Left kidney (tissue), 2 donors: ENCODE data around the gene JARID2. TPM values are rescaled to one million over a fixed set of nuclear protein-coding genes. Genes with fewer than 3 reads are reported as not detected.
"Not testable (repeated sequence)": the region's sequence is repeated elsewhere in the genome, so short reads cannot be mapped to it uniquely, and the experiment has no call there.

Experiments
- DNase-seq: peaks from one replicate; pipeline ENCODE4 v3.0.0-alpha.2; 2013
- polyA plus RNA-seq: library from polyadenylated mRNA; unstranded; fragments of 120-200 nt; gene quantifications from one replicate; pipeline ENCODE4 v1.2.1, GENCODE V29; 2013; ENCODE audit not compliant: insufficient read length

JARID2 gene
- polyA plus RNA-seq, 1 donor, result 28.4 TPM

DNA sequence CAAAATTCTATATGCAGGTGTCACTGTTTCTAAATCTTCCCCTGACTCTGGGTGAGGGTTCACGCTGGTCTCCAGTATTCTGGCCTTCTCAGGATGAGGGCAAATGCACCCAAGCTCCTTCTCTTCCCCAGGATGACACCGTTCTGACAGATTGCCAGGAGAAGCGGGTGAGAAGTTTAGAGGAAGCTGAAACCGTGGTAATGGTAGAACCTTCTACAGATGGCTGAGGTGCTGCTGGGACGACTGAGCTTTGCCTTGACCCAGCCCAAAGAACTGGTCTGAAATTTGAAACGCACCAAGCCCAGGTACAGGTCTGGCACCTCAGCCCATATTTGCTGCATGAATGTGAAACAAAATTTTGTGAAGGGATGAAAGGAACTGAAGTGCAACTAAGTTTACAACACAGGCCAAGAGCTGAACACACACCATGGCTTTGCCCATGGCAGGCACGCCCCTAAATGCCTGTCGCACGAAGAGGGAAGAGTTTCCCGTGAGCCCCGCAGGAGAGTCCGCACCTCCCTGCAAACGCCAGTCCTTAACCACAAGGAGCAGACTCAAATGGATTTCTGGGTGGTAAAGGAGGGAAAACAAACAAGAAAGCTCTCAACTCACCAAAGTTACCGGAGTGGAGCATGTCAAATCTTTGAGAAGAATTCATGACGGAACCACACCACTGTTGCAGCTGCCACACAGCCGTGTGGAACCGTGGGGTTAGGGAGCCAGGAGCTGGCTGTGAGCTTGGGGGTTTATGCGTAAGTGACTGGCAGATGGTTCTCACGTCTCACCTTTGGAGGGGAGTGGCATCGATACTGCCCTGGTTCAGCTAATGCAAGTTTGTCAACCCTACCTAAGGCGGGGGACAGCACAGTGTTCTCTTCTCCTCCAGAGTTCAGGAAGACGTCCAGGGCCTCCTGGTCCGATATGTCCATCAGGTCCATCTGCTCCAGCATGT is 278.1 kb downstream of the JARID2 start:
- no peak for DNase-seq

- DNase-seq, result no peak
These were observed 279.1 kb downstream of the JARID2 start for GRCh38 chr6:15524861-15525401.

DNA sequence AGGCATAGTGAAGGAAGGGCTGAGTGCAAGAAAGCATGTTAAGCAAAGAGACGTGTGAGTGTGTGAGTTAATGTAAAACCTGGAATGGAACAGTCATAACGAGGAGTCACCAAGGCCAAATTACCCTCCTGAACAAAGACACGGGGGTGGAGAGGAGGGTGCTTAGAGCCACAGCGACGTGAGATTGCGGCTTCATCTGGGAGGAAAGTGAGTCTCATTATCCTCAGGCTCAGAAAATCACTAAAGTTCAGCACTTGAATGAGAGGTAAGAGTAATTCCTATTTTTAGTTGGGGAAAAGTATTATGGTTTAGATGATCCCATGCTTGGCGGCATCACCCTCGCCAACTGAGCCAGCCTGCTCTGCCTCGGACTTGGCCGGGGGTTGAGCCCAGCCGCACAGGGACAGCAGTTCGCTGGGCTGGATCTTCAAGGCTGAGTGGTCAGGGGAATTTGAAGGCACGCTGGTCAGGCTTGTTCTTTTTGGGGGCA is 280.4 kb downstream of the JARID2 start:
- peak; percentile 37 for DNase-seq

GRCh38 chr6:15527838-15528617 is 282.2 kb downstream of the JARID2 start:
- no peak for DNase-seq

DNA sequence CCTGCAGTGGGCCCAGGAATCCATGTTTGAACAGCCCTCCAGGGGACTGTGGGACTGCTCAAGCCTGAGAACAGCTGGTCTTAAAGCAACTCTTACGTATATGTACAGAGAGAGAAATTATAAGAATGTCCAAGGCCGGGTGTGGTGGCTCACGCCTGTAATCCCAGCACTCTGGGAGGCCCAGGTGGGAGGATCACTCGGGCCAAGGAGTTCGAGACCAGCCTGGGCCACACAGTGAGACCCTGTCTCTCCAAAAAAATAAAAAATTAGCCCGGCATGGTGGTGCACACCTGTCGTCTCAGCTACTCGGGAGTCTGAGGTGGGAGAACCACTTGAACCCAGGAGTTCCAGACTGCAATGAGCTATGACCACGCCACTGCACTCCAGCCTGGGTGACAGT is 283.0 kb downstream of the JARID2 start:
- DNase-seq, result no peak

DNA sequence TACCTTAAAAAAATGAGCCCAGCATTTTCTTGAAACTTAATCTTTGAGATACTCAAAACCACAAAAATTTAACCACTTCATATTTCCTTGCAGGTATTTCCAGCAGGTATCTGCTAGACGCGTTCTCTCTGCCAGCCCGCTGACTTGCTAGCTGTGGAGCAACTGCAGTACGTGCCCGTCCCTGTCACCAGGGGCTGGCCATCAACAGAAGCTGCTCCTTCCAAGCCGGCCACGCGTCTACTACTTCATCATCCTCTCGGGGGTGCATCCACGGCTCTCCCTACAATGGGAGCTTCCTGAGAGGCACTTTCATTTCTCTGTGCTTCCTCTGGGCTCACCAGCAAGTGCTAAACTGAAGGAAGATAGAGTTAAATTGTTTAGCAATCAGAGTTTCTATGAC is 284.5 kb downstream of the JARID2 start:
- DNase-seq, result no peak

DNA sequence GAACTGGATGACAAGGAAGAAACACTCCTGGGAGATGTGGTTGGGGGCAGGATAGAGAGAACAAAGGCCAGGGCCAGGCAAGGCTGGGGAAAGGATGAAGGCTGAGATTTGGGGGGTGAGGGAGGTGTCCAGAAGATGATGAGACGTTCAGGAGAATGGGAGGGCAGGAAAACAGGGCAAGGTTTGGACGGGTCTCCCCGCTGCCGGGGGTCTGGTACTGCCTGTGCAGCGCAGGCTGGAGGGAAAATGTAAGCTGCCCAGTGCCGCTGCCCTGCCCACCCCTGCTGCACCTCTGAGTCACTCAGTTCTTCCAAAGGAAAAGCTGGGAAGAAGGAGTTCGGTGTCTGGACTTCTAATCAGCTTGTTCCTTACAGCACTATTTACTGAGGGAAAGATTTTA is 286.1 kb downstream of the JARID2 start:
- DNase-seq, result no peak

- DNase-seq, result no peak
These were observed 287.6 kb downstream of the JARID2 start for GRCh38 chr6:15533379-15534026.

DNA sequence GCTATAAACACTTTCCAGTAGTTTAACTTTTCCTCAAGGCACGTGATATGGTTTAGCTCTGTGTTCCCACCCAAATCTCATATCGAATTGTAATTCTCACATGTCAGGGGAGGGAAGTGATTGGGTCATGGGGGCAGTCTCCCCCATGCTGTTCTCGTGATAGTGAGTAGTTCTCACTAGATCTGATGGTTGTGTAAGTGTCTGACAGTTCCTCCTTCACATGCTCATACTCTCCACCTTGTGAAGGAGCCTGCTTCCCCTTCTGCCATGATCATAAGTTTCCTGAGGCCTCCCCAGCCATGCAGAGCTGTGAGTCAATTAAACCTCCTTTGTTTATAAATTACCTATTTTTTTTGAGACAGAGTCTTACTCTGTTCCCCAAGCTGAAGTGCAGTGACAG is 289.1 kb downstream of the JARID2 start:
- no peak for DNase-seq

- no peak for DNase-seq
These were observed 289.8 kb downstream of the JARID2 start for GRCh38 chr6:15535495-15536197.

DNA sequence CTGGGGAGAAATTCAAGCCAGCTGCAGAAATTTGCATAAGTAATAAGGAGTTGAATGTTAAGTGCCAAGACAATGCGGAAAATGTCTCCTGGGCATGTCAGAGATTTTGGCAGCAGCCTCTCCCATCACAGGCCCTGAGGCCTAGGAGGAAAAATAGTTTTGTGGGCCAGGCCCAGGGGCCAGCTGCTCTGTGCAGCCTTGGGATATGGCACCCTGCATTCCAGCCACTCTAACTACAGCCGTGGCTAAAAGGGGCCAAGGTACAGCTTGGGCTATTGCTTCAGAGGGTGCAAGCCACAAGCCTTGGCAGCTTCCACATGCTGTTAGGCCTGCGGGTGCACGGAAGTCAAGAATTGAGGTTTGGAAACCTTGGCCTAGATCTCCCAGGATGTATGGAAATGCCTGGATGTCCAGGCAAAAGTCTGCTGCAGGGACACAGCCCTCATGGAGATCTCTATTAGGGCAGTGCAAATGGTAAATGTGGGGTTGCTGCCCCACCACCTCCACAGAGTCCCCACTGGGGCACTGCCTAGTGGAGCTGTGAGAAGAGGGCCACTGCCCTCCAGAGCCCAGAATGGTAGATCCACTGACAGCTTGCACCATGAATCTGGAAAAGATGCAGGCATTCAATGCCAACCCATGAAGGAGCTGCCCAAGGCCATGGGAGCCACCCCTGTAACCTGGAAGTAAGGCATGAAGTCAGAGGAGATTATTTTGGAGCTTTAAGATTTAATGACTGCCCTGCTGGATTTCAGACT is 290.5 kb downstream of the JARID2 start:
- no peak for DNase-seq

- no peak for DNase-seq
These were observed 292.2 kb downstream of the JARID2 start for GRCh38 chr6:15538106-15538505.

- DNase-seq, result no peak
These were observed 293.1 kb downstream of the JARID2 start for GRCh38 chr6:15538766-15539495.

- no peak for DNase-seq
These were observed 293.9 kb downstream of the JARID2 start for GRCh38 chr6:15539722-15540270.

DNA sequence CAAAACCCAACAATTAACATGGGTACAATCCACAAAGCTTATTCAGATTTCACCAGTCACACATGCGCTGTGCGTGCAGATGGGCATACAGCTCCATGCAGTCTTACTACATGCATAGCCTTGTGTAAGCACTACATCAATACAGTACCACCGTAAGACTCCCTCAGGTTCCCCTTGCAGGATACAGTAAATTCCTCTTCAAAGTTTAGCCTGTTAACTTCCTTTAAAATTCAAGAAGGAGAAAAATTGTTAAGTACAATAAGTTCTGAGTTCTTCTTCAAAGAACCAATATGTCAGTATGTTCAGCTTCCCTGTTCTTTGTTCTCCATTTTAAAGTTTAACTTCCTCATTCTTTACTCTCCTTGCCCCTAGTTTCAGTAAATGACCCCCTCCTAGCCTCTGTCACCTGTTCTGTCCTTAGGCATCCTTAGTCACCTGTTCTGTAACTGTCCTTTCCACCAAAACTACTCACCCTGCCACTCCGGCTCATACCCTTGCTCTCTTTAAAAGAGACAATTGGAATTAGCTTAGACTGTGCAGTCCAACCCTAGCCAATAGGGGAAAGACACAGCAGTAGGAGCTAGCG is 297.6 kb downstream of the JARID2 start:
- DNase-seq, result not testable (repeated sequence)

DNA sequence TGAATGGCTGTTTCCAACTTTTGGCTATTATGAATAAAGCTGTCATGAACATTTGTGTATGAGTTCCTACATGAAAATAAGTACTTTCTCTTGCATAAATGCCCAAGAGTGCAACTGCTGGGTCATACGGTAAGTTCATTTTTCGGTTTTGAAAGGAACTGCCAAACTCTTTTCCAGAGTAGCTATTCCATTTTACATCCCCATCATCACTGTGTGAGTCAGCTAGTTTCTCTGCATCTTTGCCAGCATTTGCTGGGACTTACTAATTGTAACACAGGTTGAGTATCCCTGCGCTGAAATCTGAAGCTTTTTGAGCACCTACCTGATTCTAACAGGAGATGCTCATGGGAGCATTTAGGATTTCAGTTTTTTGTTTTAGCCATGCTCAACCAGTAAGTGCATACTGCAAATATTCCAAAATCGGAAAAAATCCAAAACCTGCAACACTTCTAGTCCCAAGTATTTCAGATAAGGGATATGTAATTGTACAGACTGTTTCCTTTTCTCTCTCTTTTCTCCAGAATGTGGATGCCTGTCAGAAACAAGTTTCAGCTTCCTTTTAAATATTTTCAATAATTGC is 298.5 kb downstream of the JARID2 start:
- no peak for DNase-seq

GRCh38 chr6:15546591-15546990 is 300.7 kb downstream of the JARID2 start:
- DNase-seq, result no peak

DNA sequence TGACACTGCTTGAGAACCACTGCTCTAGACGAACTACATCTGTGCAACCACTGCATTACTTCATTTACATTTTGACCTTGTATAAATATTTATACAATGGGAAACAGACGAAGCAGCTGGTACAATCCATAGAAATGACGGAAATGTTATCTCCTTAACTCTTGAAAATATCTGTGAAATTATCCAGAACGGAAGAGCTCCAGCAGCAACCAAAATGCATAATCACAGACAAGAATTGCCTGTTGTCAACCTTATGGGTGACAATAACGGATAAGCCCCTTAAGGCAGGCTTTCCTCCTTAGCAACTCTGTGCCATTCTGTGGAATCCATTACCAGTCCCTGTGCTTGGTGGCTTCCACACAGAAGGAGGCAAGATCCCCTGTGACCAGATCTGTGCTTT is 301.5 kb downstream of the JARID2 start:
- DNase-seq, result no peak

DNA sequence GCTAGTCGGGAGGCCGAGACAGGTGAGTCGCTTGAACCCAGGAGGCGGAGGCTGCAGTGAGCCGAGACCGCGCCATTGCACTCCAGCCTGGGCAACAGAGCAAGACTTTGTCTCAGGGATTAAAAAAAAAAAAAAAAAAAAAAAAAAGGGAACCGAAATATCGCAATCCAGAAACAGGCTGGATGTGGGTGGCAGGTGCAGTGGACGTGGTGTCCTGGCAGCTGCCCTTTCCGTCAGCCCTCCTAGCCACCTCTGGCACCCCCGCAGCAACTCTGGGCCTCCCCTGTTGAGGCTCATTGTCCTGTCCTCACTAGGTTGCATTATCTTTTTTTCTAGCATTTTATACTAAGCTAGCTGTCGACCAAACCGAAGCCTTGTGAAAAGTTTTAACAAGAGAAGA is 303.5 kb downstream of the JARID2 start:
- no peak for DNase-seq
